ENCODE results near the gene MELTF.

MELTF gene

GRCh38 chr3:197031315-197032285, 2.0 kb upstream of the MELTF start:
- peak overlapping the region in 1 of 2 donors; percentile 71 for H3K27ac ChIP-seq

GRCh38 chr3:197030379-197031314, 1.0 kb upstream of the MELTF start:
- DNase-seq (ENCODE audit: low spot score), result no peak
- Histone ChIP-seq H3K4me3 (no peak overlapping the region), H3K27ac (peak overlapping the region in 1 of 2 donors; percentile 71)
- TF ChIP-seq CTCF (IDR thresholded peaks at IDR 0.05), result no peak

More at GRCh38 chr3:197031315-197032285, 2.0 kb upstream of the MELTF start:
- TF ChIP-seq CTCF (IDR thresholded peaks at IDR 0.05), result no peak
- H3K4me3 ChIP-seq, result no peak overlapping the region
- peak; percentile 90 for DNase-seq (ENCODE audit: low spot score)

- peak overlapping the region; percentile 68 for H3K4me3 ChIP-seq
- DNase-seq (ENCODE audit: low spot score), result no peak
- peak overlapping the region in 1 of 2 donors; percentile 33 for H3K27ac ChIP-seq
- TF ChIP-seq CTCF (IDR thresholded peaks at IDR 0.05), result no peak
These were observed 698 bp downstream of the MELTF start for GRCh38 chr3:197028728-197029510.

- Histone ChIP-seq H3K27ac (peak overlapping the region in 1 of 2 donors; percentile 33), H3K4me3 (peak overlapping the region; percentile 68)
- DNase-seq (ENCODE audit: low spot score), result peak; percentile 69
- TF ChIP-seq CTCF (IDR thresholded peaks at IDR 0.05), result no peak
These were observed 1.5 kb downstream of the MELTF start for GRCh38 chr3:197027896-197028727.

GRCh38 chr3:197027151-197027895, 2.3 kb downstream of the MELTF start:
- Histone ChIP-seq H3K27ac (no peak overlapping the region), H3K4me3 (no peak overlapping the region)
- no peak for TF ChIP-seq CTCF (IDR thresholded peaks at IDR 0.05)
- DNase-seq (ENCODE audit: low spot score), result peak; percentile 71

All from coronary artery (tissue), 2 donors.